Stomach (tissue), 4 donors: Measurements from ENCODE around the gene INO80.

Source experiments
- EP300 ChIP-seq: sonication (generic); formaldehyde crosslinking; IDR thresholded peaks from one replicate; pipeline ENCODE4 v1.6.1; 2017; ENCODE audit warnings: antibody characterized with exemption
- POLR2A ChIP-seq, 4 donors: fragments of 450-650 bp; IDR thresholded peaks; one replicate each; pipeline ENCODE4 v1.6.1; 2016; ENCODE audit warnings: antibody characterized with exemption in 4 of 4, control low read depth in 2 of 4, mild to moderate bottlenecking in 1 of 4, moderate library complexity in 1 of 4
- TF ChIP-seq, protein P1 (sequence below), 7 experiments: fragments of 450-650 bp in 4 of 7; fragments of 200-600 bp in 3 of 7; sonication (generic) in 3 of 7; IDR thresholded peaks; one replicate each; pipeline ENCODE4 v1.5.1; 2016 to 2019; ENCODE audit warnings: antibody characterized with exemption in 7 of 7, control low read depth in 2 of 7, mild to moderate bottlenecking in 1 of 7

DNA sequence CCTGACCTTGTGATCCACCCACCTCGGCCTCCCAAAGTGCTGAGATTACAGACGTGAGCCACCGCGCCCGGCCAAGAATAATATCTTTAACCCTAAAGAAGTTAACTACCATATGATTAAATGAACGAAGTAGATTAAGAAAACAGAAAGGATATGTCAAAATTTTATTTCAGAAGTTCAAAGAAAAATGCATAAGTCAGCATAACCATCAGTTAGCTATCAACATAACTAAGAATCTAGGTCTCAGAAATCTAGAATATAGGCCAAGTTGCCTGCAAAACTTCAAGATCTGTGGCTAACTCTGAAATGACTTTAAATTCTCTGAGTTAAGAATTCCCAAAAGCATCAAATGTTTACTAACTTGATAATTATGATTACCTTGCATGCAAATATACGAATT, 38.0 kb downstream of the INO80 start:
- TF ChIP-seq, protein P1, sequence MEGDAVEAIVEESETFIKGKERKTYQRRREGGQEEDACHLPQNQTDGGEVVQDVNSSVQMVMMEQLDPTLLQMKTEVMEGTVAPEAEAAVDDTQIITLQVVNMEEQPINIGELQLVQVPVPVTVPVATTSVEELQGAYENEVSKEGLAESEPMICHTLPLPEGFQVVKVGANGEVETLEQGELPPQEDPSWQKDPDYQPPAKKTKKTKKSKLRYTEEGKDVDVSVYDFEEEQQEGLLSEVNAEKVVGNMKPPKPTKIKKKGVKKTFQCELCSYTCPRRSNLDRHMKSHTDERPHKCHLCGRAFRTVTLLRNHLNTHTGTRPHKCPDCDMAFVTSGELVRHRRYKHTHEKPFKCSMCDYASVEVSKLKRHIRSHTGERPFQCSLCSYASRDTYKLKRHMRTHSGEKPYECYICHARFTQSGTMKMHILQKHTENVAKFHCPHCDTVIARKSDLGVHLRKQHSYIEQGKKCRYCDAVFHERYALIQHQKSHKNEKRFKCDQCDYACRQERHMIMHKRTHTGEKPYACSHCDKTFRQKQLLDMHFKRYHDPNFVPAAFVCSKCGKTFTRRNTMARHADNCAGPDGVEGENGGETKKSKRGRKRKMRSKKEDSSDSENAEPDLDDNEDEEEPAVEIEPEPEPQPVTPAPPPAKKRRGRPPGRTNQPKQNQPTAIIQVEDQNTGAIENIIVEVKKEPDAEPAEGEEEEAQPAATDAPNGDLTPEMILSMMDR (IDR thresholded peaks at IDR 0.05), result no peak
- TF ChIP-seq POLR2A (IDR thresholded peaks at IDR 0.05) (no peak), EP300 (no peak)
